ENCODE data around the gene ZNF70. TPM values are rescaled to one million over a fixed set of nuclear protein-coding genes. Genes with fewer than 3 reads are reported as not detected.
A peak's percentile ranks its signal among the peaks of the same experiment; 100 is the strongest.

ZNF70 gene
- total and polyA plus RNA-seq, 10 of the 15 experiments (the other 5 are each of a cell fraction or from before 2014, with no cell fraction given): 0.15 to 2.3 (median 0.85) TPM

DNA sequence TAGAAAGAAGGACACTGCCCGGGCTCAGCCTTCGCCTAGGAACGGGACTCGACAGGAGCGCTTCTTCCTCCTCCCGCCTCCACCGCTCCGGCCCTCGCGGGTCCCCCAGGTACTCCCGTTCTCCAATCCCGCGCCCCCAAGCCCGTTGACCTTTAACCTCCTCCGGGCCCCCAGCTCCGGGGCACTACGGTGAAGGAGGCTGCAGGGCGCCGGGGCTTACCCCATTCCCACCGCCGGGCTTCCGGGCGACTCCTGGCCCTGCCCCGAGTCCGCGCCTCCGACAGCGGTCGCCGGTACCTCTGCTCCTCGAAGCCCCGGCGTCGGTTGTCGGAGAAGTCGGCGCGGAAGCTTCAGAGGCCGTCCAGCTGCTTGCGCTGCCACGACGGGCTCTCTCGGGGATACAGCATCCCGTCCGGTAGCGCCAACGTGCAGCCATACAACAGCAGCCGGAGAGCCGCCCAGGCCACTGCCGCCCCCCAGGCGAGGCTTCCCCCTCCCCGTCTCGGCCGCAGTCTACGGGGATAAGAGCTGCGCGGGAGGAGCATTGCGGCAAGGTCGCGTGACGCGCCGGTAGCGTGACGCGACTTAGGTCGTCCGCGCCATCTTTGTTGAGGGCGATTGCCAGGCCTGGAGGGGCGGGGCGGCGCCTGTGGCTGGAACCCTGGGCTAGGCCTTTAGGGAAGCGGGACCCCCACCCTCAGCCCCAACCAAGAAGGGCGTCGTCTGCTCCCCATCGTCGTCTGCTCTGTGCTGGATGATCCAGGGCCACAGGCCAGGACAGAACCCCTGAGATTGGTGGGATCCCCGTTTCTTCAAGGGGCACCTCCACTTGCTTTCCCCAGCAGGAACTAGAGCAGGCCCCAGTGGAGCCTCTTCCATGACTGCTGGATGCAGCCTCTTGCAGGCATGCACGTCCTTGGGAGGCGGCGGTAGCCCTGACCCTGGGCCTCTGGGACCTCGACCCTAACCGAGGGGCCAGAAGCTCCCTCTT is 33.8 kb downstream of the ZNF70 start (continued):
- TF ChIP-seq, protein P1, sequence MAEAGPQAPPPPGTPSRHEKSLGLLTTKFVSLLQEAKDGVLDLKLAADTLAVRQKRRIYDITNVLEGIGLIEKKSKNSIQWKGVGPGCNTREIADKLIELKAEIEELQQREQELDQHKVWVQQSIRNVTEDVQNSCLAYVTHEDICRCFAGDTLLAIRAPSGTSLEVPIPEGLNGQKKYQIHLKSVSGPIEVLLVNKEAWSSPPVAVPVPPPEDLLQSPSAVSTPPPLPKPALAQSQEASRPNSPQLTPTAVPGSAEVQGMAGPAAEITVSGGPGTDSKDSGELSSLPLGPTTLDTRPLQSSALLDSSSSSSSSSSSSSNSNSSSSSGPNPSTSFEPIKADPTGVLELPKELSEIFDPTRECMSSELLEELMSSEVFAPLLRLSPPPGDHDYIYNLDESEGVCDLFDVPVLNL (IDR thresholded peaks at IDR 0.05; ENCODE audit: low read depth, low read length): 0 out of 2 replicates have a peak, but pooled peaks have one; percentile 13
- TF ChIP-seq, protein P2, sequence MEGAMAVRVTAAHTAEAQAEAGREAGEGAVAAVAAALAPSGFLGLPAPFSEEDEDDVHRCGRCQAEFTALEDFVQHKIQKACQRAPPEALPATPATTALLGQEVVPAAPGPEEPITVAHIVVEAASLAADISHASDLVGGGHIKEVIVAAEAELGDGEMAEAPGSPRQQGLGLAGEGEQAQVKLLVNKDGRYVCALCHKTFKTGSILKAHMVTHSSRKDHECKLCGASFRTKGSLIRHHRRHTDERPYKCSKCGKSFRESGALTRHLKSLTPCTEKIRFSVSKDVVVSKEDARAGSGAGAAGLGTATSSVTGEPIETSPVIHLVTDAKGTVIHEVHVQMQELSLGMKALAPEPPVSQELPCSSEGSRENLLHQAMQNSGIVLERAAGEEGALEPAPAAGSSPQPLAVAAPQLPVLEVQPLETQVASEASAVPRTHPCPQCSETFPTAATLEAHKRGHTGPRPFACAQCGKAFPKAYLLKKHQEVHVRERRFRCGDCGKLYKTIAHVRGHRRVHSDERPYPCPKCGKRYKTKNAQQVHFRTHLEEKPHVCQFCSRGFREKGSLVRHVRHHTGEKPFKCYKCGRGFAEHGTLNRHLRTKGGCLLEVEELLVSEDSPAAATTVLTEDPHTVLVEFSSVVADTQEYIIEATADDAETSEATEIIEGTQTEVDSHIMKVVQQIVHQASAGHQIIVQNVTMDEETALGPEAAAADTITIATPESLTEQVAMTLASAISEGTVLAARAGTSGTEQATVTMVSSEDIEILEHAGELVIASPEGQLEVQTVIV (IDR thresholded peaks at IDR 0.05; ENCODE audit: borderline replicate concordance, partially characterized antibody): peak; percentile 70
- TF ChIP-seq YBX1 (IDR thresholded peaks at IDR 0.05) (no peak), NR2C1 (IDR thresholded peaks at IDR 0.05) (peak; percentile 91), TARDBP (IDR thresholded peaks at IDR 0.05; ENCODE audit: borderline replicate concordance) (peak; percentile 93), NR2F1 (conservative IDR thresholded peaks at IDR 0.05) (peak; percentile 97), ZNF622 (IDR thresholded peaks at IDR 0.05) (no peak), SMC3 (IDR thresholded peaks at IDR 0.05; ENCODE audit: borderline replicate concordance, low read length) (peak; percentile 11; the same call in 1 of the 2 replicates), MYB (IDR thresholded peaks at IDR 0.05; ENCODE audit: borderline replicate concordance, low read depth, low read length) (no peak), TCF3 (IDR thresholded peaks at IDR 0.05; ENCODE audit: borderline replicate concordance, insufficient read depth, low read depth, low read length) (peak; percentile 70; the same call in 1 of the 2 replicates), JUNB (IDR thresholded peaks at IDR 0.05) (no peak), FOS (IDR thresholded peaks at IDR 0.05; ENCODE audit: borderline replicate concordance, extremely low read depth, insufficient read length) (no peak), TCF12 (IDR thresholded peaks at IDR 0.05; ENCODE audit: low read depth, low read length) (0 out of 2 replicates have a peak, but pooled peaks have one; percentile 39), JUND (IDR thresholded peaks at IDR 0.05; ENCODE audit: low read depth, low read length) (no peak), CBX3 (IDR thresholded peaks at IDR 0.05; ENCODE audit: borderline replicate concordance, low read depth) (no peak), KAT2A (conservative IDR thresholded peaks at IDR 0.05; ENCODE audit: control insufficient read depth, low read depth, low read length) (no peak), SMARCA5 (IDR thresholded peaks at IDR 0.05) (peak; percentile 77; the same call in 1 of the 2 replicates), GATAD2B (conservative IDR thresholded peaks at IDR 0.05; ENCODE audit: low read depth) (peak; percentile 86), RUNX3 (IDR thresholded peaks at IDR 0.05; ENCODE audit: low read length) (peak; percentile 79), ZNF274 (IDR thresholded peaks at IDR 0.05; ENCODE audit: insufficient read depth, insufficient read length) (no peak), PAX5 (IDR thresholded peaks at IDR 0.05; ENCODE audit: borderline replicate concordance, low read depth, low read length) (peak; percentile 35; the same call in 1 of the 2 replicates), KDM1A (IDR thresholded peaks at IDR 0.05; ENCODE audit: borderline replicate concordance) (no peak), RFX5 (IDR thresholded peaks at IDR 0.05; ENCODE audit: low read depth, low read length) (no peak)
- TF ChIP-seq, protein P3, sequence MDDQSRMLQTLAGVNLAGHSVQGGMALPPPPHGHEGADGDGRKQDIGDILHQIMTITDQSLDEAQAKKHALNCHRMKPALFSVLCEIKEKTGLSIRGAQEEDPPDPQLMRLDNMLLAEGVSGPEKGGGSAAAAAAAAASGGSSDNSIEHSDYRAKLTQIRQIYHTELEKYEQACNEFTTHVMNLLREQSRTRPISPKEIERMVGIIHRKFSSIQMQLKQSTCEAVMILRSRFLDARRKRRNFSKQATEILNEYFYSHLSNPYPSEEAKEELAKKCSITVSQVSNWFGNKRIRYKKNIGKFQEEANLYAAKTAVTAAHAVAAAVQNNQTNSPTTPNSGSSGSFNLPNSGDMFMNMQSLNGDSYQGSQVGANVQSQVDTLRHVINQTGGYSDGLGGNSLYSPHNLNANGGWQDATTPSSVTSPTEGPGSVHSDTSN (IDR thresholded peaks at IDR 0.05; ENCODE audit: insufficient replicate concordance, low read depth, low read length): no peak
